Endothelial cell of umbilical vein (primary cell): ENCODE data around the gene HRH2. TPM values are rescaled to one million over a fixed set of nuclear protein-coding genes. Genes with fewer than 3 reads are reported as not detected.

Experiments
- BruUV-seq: library from RNA; stranded (reverse); fragments of 400-500 nt; replicated peaks from 2 replicates; lab custom pipeline; 2021; lab: Mats Ljungman, UMichigan
- CTCF ChIA-PET: fragments of 300-600, 350-600 bp; sonication (Branson Sonifier 250); formaldehyde crosslinking; loops from one replicate; lab custom pipeline; 2021; ENCODE audit warnings: antibody characterized with exemption, inconsistent platforms; lab: Charles Lee
- POLR2A ChIA-PET: fragments of 300-600, 350-600 bp; sonication (Branson Sonifier 250); formaldehyde crosslinking; loops from one replicate; lab custom pipeline; 2021; ENCODE audit warnings: antibody characterized with exemption, inconsistent platforms; lab: Charles Lee
- DNase-seq: peaks from one replicate; pipeline ENCODE4 v3.0.0-alpha.2; 2011; ENCODE audit warnings: low read depth, low spot score
- FAIRE-seq: peaks from 2 replicates; lab custom pipeline; 2011; peaks lifted over from hg19 to GRCh38; lab: Jason Lieb, UNC
- H2AFZ ChIP-seq: 2 replicates; pipeline ENCODE4 v1.6.0; 2012; ENCODE audit warnings: low read depth, low read length, control low read depth, inconsistent platforms
- H3K27ac ChIP-seq: 2 replicates; pipeline ENCODE4 v1.5.1; 2011; ENCODE audit warnings: low read depth, mild to moderate bottlenecking, control low read depth, low read length, moderate library complexity; ENCODE audit not compliant: insufficient read depth
- H3K27me3 ChIP-seq, 2 experiments: 2 replicates each; pipeline versions ENCODE4 v1.6.0 to v1.6.1; 2011; ENCODE audit warnings: low read length in 2 of 2, mixed read lengths in 1 of 2; ENCODE audit not compliant: control insufficient read depth in 2 of 2, insufficient read depth in 2 of 2
- H3K36me3 ChIP-seq, 2 experiments: 2 replicates in 1 of 2; 3 replicates in 1 of 2; pipeline ENCODE4 v1.5.1; 2011; ENCODE audit warnings: low read length in 2 of 2, mild to moderate bottlenecking in 1 of 2, moderate library complexity in 1 of 2; ENCODE audit not compliant: control insufficient read depth in 2 of 2, insufficient read depth in 2 of 2; ENCODE audit errors: extremely low read depth in 1 of 2
- H3K4me1 ChIP-seq: 3 replicates; pipeline ENCODE4 v1.5.1; 2011; ENCODE audit warnings: mild to moderate bottlenecking, low read length; ENCODE audit not compliant: control insufficient read depth, insufficient read depth; ENCODE audit errors: extremely low read depth
- H3K4me2 ChIP-seq: 2 replicates; pipeline ENCODE4 v1.6.1; 2011; ENCODE audit warnings: low read length, control low read depth, mixed read lengths; ENCODE audit not compliant: insufficient read depth
- H3K4me3 ChIP-seq, 3 experiments: fragments of 200-600 bp in 1 of 3; sonication (generic), shearing (Covaris generic) in 1 of 3; replicated peaks in 1 of 3; 2 replicates each; pipeline ENCODE4 v1.5.1; 2011 to 2016; ENCODE audit warnings: control low read depth in 3 of 3, low read length in 3 of 3, mild to moderate bottlenecking in 2 of 3, inconsistent platforms in 1 of 3, low read depth in 1 of 3, moderate library complexity in 1 of 3; ENCODE audit not compliant: insufficient read depth in 1 of 3
- H3K79me2 ChIP-seq: 2 replicates; pipeline ENCODE4 v1.6.0; 2012; ENCODE audit warnings: low read length, inconsistent platforms; ENCODE audit not compliant: control insufficient read depth, insufficient read depth
- H3K9ac ChIP-seq: replicated peaks from 2 replicates; pipeline ENCODE3; 2011; ENCODE audit warnings: low read length, control low read depth; ENCODE audit not compliant: insufficient read depth; ENCODE audit errors: extremely low read depth
- H3K9me1 ChIP-seq: replicated peaks from 3 replicates; pipeline ENCODE4 v1.6.0; 2011; ENCODE audit warnings: mild to moderate bottlenecking, low read length; ENCODE audit not compliant: control insufficient read depth, insufficient read depth; ENCODE audit errors: extremely low read depth
- H3K9me3 ChIP-seq: replicated peaks from 2 replicates; pipeline ENCODE4 v1.5.1; 2012; ENCODE audit warnings: low read length, inconsistent platforms; ENCODE audit not compliant: control insufficient read depth, insufficient read depth
- H4K20me1 ChIP-seq: replicated peaks from 2 replicates; pipeline ENCODE3; 2011; ENCODE audit warnings: mild to moderate bottlenecking, low read length; ENCODE audit not compliant: control insufficient read depth, insufficient read depth; ENCODE audit errors: extremely low read depth
- CTCF ChIP-seq, 2 donors: IDR thresholded peaks; 1 replicate in 1 of 2; 2 replicates in 1 of 2; pipeline ENCODE4 v1.5.1; 2011; ENCODE audit warnings: low read length in 2 of 2, mild to moderate bottlenecking in 2 of 2, moderate library complexity in 2 of 2, control low read depth in 1 of 2, inconsistent platforms in 1 of 2, low read depth in 1 of 2; ENCODE audit not compliant: insufficient read depth in 1 of 2; ENCODE audit errors: extremely low read depth in 1 of 2
- EZH2 ChIP-seq: IDR thresholded peaks from 2 replicates; pipeline ENCODE4 v1.6.1; 2012; ENCODE audit warnings: borderline replicate concordance, low read depth, mild to moderate bottlenecking, moderate library complexity, low read length, inconsistent platforms; ENCODE audit not compliant: severe bottlenecking
- FOS ChIP-seq: IDR thresholded peaks from 2 replicates; pipeline ENCODE4 v1.6.1; 2011; ENCODE audit warnings: mild to moderate bottlenecking, low read length, moderate library complexity, borderline replicate concordance; ENCODE audit not compliant: insufficient read depth
- GATA2 ChIP-seq: IDR thresholded peaks from 2 replicates; pipeline ENCODE4 v1.7.0; 2011; ENCODE audit warnings: low read depth, mild to moderate bottlenecking, moderate library complexity, mixed read lengths, low read length; ENCODE audit not compliant: insufficient read length, insufficient read depth
- JUN ChIP-seq: IDR thresholded peaks from 2 replicates; pipeline ENCODE4 v1.6.1; 2011; ENCODE audit warnings: borderline replicate concordance, low read depth; ENCODE audit not compliant: insufficient read length, insufficient read depth
- MAX ChIP-seq: IDR thresholded peaks from 2 replicates; pipeline ENCODE4 v1.6.1; 2011; ENCODE audit not compliant: insufficient read depth, insufficient read length
- MYC ChIP-seq: IDR thresholded peaks from one replicate; pipeline ENCODE4 v1.6.1; 2011; ENCODE audit warnings: mild to moderate bottlenecking, low read depth, low read length
- POLR2A ChIP-seq: IDR thresholded peaks from 2 replicates; pipeline ENCODE4 v1.6.1; 2012; ENCODE audit warnings: low read depth, mild to moderate bottlenecking, control low read depth, low read length
- POLR2AphosphoS5 ChIP-seq: IDR thresholded peaks from 2 replicates; pipeline ENCODE4 v1.6.1; 2012; ENCODE audit warnings: low read depth, mild to moderate bottlenecking, control low read depth, low read length, moderate library complexity; ENCODE audit not compliant: insufficient read depth
- dilution Hi-C: fragments of 300-500 bp; cut with MboI; formaldehyde crosslinking; loops from one replicate; pipeline ENCODE4 v1.15.0; 2019; ENCODE audit warnings: low sequenced_read_pairs; ENCODE audit not compliant: extremely low pct_ligation_motif_present
- intact Hi-C: fragments of 100-400 bp; cut with micrococcal nuclease; formaldehyde crosslinking; loops from one replicate; pipeline ENCODE4 v1.10.0; 2022
- polyA plus RNA-seq, 4 experiments: library from polyadenylated mRNA; depleted of rRNA in 3 of 4; stranded (reverse) in 3 of 4; unstranded in 1 of 4; fragments of >200 nt; gene quantifications; 2 replicates each; pipeline versions ENCODE4 v1.2.1 to v1.2.3, GENCODE V29; 2011 to 2012; ENCODE audit warnings: missing spikeins in 1 of 4
- total RNA-seq: library from RNA; stranded (reverse); gene quantifications from 2 replicates; pipeline ENCODE4 v1.2.3, GENCODE V29; 2021

Gene HRH2
- total and polyA plus RNA-seq, 2 donors (not counting 3 experiments of a cell fraction or from before 2014, with no cell fraction given), result not detected

DNA sequence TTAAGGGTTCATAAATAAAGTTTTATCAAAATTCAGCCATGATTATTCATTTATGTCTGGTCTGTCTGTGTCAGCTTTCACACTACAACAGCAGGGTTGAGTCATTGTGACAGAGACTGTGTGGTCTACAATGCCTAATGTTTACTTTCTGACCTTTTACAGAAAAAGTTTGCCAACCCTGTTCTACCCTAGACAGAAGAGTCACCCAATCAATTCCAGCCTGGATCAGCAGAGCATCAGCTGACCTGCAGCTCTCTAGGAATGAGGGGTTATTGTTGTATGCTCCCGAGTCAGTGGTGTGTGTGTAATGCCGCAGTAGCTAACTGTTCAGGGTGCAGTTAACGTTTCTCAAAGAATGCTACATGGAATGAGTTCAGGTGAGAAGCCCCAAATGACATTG is 87.3 kb downstream of the HRH2 start:
- Histone ChIP-seq H3K9me3 (no peaks in the 10 kb centered on the region), H3K4me2 (no peak overlapping the region), H2AFZ (no peak overlapping the region), H3K4me3 (no peak overlapping the region), H3K36me3 (no peaks in the 10 kb centered on the region), H3K79me2 (no peaks in the 10 kb centered on the region), H3K9me1 (no peaks in the 10 kb centered on the region), H3K9ac (no peak overlapping the region), H3K27me3 (no peaks in the 10 kb centered on the region), H3K27ac (no peak overlapping the region), H3K4me1 (no peaks in the 10 kb centered on the region), H4K20me1 (no peaks in the 10 kb centered on the region)
- FAIRE-seq (no peak), DNase-seq (no peak)
- ChIA-PET POLR2A (no interaction called here), CTCF (no interaction called here)
- intact Hi-C loops, result no loop called here
- dilution Hi-C loops, result no loop called here
- BruUV-seq, result no TSS peak
- TF ChIP-seq CTCF (IDR thresholded peaks at IDR 0.05; ENCODE audit: extremely low read depth in 1 of 2, insufficient read depth in 1 of 2, low read depth in 1 of 2, low read length in 2 of 2) (no peak), POLR2A (no peak), MAX (no peak), GATA2 (no peak), MYC (no peak), JUN (no peak), FOS (no peak), EZH2 (no peak), POLR2AphosphoS5 (no peak)
